HCT116 (cell line): ENCODE data around the gene FUNDC2.

Experiments used
- EZH2 ChIP-seq: fragments of 200-600 bp; sonication (generic); IDR thresholded peaks from 2 replicates; pipeline ENCODE4 v1.6.1; 2017; ENCODE audit warnings: antibody characterized with exemption, mixed run types
- EZH2phosphoT487 ChIP-seq: fragments of 200-600 bp; IDR thresholded peaks from 2 replicates; pipeline ENCODE4 v1.6.1; 2018; ENCODE audit warnings: antibody characterized with exemption, borderline replicate concordance
- ZFX ChIP-seq: fragments of 450-650 bp; IDR thresholded peaks from 2 replicates; pipeline ENCODE4 v1.6.1; 2017
- TF ChIP-seq, protein P1 (sequence below), 3 experiments: fragments of 200-600 bp in 1 of 3; sonication (generic) in 1 of 3; IDR thresholded peaks in 2 of 3; conservative IDR thresholded peaks in 1 of 3; 2 replicates each; pipeline ENCODE4 v1.5.1; 2012 to 2017; ENCODE audit warnings: low read depth in 2 of 3, low read length in 2 of 3, antibody characterized with exemption in 1 of 3, borderline replicate concordance in 1 of 3, control low read depth in 1 of 3, mild to moderate bottlenecking in 1 of 3, mixed read lengths in 1 of 3, mixed run types in 1 of 3, moderate library complexity in 1 of 3; ENCODE audit not compliant: insufficient read depth in 1 of 3

DNA sequence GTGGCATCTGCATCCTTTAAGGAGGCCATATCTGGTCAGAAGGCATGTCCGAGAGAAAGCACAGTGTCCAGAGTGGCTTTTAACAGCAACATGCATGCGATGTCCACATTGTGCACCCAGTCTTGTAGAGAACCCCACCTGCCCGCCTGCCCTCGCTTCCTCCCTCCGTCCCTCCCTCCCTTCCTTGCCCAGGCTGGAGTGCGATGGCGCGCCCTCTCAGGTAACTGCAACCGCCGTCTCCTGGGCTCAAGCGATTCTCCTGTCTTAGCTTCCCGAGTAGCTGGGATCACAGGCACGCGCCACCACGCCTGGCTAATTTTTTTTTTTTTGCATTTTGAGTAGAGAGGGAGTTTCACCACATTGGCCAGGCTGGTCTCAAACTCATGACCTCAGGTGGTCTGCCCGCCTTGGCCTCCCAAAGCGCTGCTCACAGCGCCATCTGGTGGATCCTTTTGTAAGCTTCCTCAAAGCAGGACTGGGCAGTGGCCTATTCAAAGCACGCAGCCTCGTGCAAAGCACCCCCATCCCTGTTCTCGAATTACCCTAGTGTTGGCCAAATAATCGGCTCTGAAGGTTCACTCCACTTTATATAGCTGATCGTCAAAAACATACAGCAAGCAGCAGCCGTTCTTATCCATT, 59.7 kb downstream of the FUNDC2 start:
- TF ChIP-seq EZH2phosphoT487: no peak
- TF ChIP-seq ZFX: no peak
- TF ChIP-seq, protein P1, sequence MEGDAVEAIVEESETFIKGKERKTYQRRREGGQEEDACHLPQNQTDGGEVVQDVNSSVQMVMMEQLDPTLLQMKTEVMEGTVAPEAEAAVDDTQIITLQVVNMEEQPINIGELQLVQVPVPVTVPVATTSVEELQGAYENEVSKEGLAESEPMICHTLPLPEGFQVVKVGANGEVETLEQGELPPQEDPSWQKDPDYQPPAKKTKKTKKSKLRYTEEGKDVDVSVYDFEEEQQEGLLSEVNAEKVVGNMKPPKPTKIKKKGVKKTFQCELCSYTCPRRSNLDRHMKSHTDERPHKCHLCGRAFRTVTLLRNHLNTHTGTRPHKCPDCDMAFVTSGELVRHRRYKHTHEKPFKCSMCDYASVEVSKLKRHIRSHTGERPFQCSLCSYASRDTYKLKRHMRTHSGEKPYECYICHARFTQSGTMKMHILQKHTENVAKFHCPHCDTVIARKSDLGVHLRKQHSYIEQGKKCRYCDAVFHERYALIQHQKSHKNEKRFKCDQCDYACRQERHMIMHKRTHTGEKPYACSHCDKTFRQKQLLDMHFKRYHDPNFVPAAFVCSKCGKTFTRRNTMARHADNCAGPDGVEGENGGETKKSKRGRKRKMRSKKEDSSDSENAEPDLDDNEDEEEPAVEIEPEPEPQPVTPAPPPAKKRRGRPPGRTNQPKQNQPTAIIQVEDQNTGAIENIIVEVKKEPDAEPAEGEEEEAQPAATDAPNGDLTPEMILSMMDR (IDR thresholded peaks at IDR 0.05 in 2 of 3, conservative IDR thresholded peaks at IDR 0.05 in 1 of 3; ENCODE audit: borderline replicate concordance in 1 of 3, insufficient read depth in 1 of 3, low read depth in 2 of 3, low read length in 2 of 3): peak; percentile 30 to 59 (median 50); a peak in 5 of 6 replicates
- no peak for TF ChIP-seq EZH2
